Left lobe of liver (tissue), 2 donors: ENCODE measurements around the gene S100A8. TPM values are rescaled to one million over a fixed set of nuclear protein-coding genes. Genes with fewer than 3 reads are reported as not detected.
"Not testable (repeated sequence)": the region's sequence is repeated elsewhere in the genome, so short reads cannot be mapped to it uniquely, and the experiment has no call there.

ENCODE experiments used
- ATAC-seq: fragments of 200-7000 bp; cut with Tn5 transposase; one replicate; pipeline ENCODE4 v1.9.1; 2020; ENCODE audit warnings: mild to moderate bottlenecking, moderate library complexity
- DNase-seq: peaks from one replicate; pipeline ENCODE4 v3.0.0-alpha.2; 2020; ENCODE audit warnings: low spot score
- total RNA-seq: library from RNA; stranded (reverse); gene quantifications from one replicate; pipeline ENCODE4 v1.2.1, GENCODE V29; 2021
- donor health status: DM: no; HTN: no; CAD: no; lungs with moderate emphysema.
- donor health status: DM: no; HTN: yes; CAD: no.

The S100A8 gene
- 23.7 TPM for total RNA-seq

GRCh38 chr1:153390938-153391710 lies at the start of gene S100A8:
Gene S100A8 (minus strand): TSS chr1:153391073. CDS start chr1:153390535, 538 bp downstream.
- ATAC-seq (peak; percentile 85), DNase-seq (peak; percentile 81)

DNA sequence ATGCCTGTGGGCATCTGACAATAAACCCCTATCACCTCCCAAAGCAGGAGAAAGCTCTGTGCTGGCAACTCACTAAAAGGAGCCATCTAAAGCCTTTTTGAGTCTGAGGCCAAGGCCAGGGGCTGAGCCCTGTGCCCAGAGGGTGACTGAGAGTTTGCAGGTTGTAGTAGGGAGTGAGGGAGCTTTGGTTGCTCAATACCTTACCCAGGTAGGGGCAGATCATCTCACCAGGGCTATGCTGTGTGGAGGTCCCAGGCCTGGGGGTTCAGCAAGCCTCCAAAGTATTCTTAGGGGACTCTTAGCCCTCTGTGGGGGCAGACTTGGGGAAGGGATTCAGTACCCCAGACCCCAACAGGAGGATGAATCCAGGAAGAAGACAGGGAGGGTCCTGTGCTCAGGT lies 48.4 kb upstream of the S100A8 start:
- ATAC-seq (no peak), DNase-seq (no peak)

DNA sequence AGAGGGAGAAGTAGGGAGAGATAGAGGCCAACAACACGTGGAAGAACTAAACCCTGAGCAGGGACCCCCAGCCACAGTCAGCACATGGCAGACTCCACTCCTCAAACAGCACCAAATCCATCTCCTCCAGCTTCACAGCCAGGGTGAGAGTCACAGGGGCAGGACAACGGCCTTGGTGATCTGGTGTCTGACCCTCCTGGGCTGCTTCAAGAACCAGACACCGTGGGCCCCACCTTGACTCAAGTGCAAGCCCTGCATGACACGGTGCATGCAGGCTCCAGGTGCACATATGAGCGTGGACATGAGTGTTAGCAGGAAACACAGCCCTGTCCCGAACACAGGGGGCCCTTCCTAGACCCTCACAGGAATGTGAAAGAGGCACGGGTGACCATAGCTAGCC lies 47.7 kb upstream of the S100A8 start:
- DNase-seq, result no peak
- no peak for ATAC-seq

DNA sequence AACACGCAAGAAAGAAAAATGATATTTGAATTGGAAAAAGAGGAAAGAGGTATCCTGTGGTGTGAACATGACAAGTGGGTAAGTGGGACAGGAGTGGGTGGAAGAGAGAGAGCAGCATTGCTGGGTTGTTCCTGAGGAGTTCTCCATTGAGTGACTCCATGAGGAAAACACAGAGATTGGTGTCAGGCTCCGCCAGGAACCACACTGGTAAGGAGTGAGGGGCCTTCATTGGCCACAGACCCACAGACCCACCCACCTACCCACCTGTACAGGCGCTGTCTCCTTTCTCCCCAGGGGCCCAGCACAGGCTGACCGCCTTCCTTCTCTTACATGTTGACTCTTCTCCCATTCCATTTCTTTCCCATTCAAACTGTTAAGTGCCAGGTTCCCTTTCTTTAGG lies 46.4 kb upstream of the S100A8 start:
- DNase-seq (no peak), ATAC-seq (no peak)

- ATAC-seq, result no peak
Measured at GRCh38 chr1:153434746-153435455, 44.0 kb upstream of the S100A8 start.

GRCh38 chr1:153432874-153433681 lies 42.2 kb upstream of the S100A8 start:
- no peak for DNase-seq
- no peak for ATAC-seq

More at GRCh38 chr1:153434746-153435455, 44.0 kb upstream of the S100A8 start:
- no peak for DNase-seq

- DNase-seq (no peak), ATAC-seq (no peak)
Measured at GRCh38 chr1:153431928-153432327, 41.1 kb upstream of the S100A8 start.

DNA sequence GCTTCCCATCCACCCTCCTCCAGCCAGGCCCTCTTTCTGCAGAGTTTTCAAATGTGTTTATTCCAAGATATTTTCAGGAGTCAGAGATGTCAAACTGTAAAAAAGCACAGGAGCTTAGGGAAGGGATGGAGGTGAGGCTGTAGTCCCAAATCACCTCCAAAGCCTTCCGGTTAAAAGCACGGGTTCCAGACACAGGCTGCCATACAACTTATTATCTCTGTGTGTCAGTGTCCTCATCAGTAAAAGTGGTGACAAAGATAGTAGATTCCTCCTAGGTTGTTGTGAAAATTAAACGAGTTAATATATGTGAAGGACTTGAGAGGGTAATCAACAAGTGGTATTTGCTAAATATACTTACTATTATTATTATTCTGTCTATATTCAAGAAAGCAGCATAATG lies 40.6 kb upstream of the S100A8 start:
- ATAC-seq (no peak), DNase-seq (no peak)

GRCh38 chr1:153431002-153431401 lies 40.1 kb upstream of the S100A8 start:
- DNase-seq, result no peak
- ATAC-seq, result no peak

GRCh38 chr1:153430561-153430960 lies 39.7 kb upstream of the S100A8 start:
- ATAC-seq (no peak), DNase-seq (no peak)

DNA sequence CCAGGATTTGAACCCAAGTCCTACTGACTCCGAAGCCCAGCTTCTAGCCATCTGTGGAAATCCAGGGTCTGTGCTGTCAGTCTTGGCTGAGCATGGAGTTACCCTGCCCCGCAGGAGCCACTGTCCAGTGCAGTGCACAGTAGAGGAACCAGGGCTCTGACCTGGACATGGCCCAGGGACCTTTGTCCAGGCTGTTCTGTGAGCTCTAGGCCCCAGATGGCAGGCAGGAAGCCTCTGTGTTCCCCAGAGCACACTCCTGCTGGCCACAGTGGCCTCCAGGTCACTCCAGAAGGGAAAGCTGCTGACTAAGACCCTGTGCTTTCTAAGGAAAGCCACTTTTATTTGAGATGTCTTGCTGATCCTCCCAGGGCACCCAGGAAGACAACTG lies 39.3 kb upstream of the S100A8 start:
- peak; percentile 93 for ATAC-seq

DNA sequence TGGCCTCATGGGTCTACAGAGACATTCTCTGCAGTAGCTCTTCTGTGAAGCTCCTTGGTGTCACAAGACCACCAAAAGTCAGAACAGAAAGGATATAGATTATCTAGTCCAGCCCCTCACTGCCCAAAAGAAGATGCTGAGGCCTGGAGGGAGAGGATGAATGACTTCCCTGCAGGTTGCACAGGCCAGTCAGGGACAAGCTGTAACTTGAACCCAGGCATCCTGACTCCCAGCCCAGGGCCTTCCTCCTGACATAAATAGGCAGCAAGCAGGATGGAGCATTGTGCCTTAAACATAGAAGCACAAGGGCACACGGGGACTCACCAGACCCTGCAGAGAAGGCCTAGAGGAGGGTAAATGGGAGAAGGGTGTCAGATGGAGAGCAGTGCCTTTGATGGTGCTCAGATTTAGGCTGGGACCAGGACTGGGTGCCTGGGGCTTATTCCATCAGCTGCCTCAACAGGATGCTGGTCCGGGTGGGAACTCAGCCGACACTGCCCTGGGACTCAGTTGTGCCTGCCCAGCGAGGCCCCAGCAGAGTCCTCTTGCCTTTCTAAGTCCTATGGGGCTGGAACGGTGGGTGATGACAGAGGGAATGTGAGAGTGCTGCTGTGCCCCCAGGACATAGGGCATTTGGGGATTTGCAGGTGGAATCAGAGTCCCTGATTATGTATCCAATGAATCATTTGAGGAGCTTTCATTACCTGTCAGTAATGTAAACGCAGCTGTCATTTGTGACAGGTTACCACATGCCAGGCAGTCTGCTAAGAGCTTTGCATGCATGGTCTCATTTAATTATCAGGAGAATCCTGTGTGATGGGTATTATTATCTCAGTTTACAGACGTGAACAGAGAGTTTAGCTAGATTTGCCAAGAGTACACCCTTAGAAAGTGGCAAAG lies 38.6 kb upstream of the S100A8 start:
- DNase-seq, result no peak

More for the DNA sequence above, 39.3 kb upstream of the S100A8 start:
- DNase-seq, result no peak

GRCh38 chr1:153428791-153429190 lies 37.9 kb upstream of the S100A8 start:
- DNase-seq (no peak), ATAC-seq (no peak)

More for the DNA sequence above, 38.6 kb upstream of the S100A8 start:
- ATAC-seq, result no peak

DNA sequence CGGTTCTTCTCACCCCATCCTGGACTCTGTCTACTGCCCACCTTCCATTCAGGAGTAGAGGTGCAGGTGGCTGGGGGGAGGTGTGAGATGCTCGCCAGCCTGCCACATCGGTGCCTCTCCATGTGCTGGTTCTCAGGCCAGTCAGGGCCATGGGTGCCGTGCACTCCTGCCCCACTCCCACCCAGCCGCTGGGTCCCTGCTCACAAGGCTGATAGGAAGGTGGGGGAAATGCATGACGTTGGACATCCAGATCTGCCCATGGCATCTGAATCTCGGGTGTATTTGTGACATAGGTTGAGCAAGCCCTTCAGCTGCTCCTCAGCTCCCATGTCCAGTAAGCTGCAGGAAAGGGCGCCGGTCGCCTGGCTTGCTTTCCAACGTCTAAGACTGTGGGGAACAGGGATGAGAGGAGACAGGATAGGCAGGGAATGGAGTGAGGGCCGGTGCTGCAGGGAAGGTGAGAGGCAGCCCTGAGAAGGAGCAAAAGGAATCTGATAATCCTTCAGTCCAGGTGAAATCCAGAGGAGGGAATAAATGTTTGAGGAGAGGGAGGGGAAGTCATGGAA lies 37.3 kb upstream of the S100A8 start:
- no peak for ATAC-seq
- no peak for DNase-seq

DNA sequence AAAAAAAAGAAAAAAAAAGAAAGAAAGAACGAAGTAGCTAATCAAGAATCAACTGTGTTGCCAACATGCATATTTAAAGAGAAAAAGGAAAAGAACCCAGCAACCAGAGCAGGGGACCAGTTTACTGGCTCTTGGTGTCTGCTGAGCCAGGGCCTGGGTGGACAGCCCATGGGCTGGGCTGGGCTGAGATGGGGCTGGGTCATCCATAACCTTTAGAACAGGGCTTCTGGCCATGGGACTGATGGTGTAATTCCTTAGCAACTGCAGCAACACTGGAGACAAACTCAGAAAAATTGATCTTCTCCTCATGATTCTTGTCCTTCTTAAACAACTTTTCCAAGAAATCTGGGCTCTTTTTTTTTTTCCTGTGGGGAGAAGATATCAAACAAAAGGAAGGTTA lies 35.9 kb upstream of the S100A8 start:
- ATAC-seq, result no peak
- no peak for DNase-seq

GRCh38 chr1:153422450-153423068 lies 31.7 kb upstream of the S100A8 start:
- ATAC-seq (peak; percentile 90), DNase-seq (peak; percentile 60)

- no peak for DNase-seq
- ATAC-seq, result no peak
Measured at GRCh38 chr1:153420306-153420705, 29.4 kb upstream of the S100A8 start.

DNA sequence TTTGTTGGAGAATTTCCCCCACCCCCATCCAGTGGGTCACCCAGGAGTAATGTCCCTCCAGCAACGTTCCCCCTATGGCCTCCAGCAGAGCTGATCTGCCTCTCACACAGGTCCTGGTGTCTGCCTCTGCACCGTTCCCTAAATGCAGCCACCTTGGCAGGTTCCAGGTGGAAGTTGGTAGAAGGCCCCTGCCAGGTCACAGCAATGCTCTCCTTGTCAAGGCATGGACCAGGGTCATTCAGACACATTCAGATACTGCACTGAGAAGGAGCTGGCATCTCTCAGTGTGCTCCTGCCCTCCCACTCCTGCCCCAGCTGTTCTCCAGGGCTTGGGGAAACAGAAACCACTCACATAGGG lies 28.5 kb upstream of the S100A8 start:
- peak; percentile 19 for DNase-seq
- not testable (repeated sequence) for ATAC-seq

DNA sequence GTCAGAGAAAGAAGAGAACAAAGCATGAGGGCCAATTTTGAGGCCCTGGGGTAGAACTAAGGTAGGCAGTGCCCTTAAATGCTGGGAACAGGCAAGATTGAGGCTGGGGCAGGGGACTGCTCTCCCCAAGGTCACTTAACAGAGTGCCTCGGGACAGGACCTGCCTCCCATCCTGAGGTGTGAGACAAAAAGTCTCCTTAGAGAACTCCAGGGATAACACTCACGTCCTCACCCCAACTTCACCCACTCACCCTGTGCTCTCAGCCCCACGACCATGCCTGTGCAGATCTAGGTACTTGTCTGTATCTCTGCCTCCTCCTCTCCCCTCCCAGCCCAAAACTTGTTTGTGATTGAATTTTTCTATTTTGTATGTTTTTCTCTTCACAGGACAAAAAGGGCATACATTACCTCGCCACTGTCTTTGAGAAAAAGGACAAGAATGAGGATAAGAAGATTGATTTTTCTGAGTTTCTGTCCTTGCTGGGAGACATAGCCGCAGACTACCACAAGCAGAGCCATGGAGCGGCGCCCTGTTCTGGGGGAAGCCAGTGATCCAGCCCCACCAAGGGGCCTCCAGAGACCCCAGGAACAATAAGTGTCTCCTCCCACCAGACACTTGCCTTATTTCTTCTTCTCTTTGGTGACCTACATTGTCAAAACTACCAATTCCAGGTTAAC lies 28.0 kb upstream of the S100A8 start:
- ATAC-seq, result not testable (repeated sequence)

More for the DNA sequence above, 28.0 kb upstream of the S100A8 start:
- not testable (repeated sequence) for DNase-seq
